GM10847 (cell line): ENCODE measurements around the gene DBNDD1.

Source experiments
- POLR2A ChIP-seq: IDR thresholded peaks from 2 replicates; pipeline ENCODE4 v1.6.1; 2011; ENCODE audit not compliant: insufficient read length; ENCODE audit errors: extremely low read depth

The DBNDD1 gene

GRCh38 chr16:90005956-90006663 is 13.1 kb downstream of the DBNDD1 start:
- no peak for TF ChIP-seq POLR2A

- no peak for TF ChIP-seq POLR2A
These were observed 14.7 kb downstream of the DBNDD1 start for GRCh38 chr16:90004577-90004976.

- TF ChIP-seq POLR2A = no peak
These were observed 16.5 kb downstream of the DBNDD1 start for GRCh38 chr16:90002759-90003158.

- no peak for TF ChIP-seq POLR2A
These were observed 17.3 kb downstream of the DBNDD1 start for GRCh38 chr16:90001761-90002503.

- no peak for TF ChIP-seq POLR2A
These were observed 18.4 kb downstream of the DBNDD1 start for GRCh38 chr16:90000733-90001427.

- TF ChIP-seq POLR2A = no peak
These were observed 19.3 kb downstream of the DBNDD1 start for GRCh38 chr16:89999831-90000574.

GRCh38 chr16:89996178-89996489 is 23.1 kb downstream of the DBNDD1 start:
- TF ChIP-seq POLR2A = no peak

GRCh38 chr16:89994389-89994720 is 24.9 kb downstream of the DBNDD1 start:
- no peak for TF ChIP-seq POLR2A

GRCh38 chr16:89993971-89994370 is 25.3 kb downstream of the DBNDD1 start:
- TF ChIP-seq POLR2A = no peak

- TF ChIP-seq POLR2A = no peak
These were observed 25.9 kb downstream of the DBNDD1 start for GRCh38 chr16:89993377-89993776.

GRCh38 chr16:89990799-89991198 is 28.5 kb downstream of the DBNDD1 start:
- no peak for TF ChIP-seq POLR2A

GRCh38 chr16:89988951-89989350 is 30.3 kb downstream of the DBNDD1 start:
- TF ChIP-seq POLR2A = no peak

GRCh38 chr16:89987169-89987568 is 32.1 kb downstream of the DBNDD1 start:
- TF ChIP-seq POLR2A = no peak

GRCh38 chr16:89986600-89986999 is 32.7 kb downstream of the DBNDD1 start:
- TF ChIP-seq POLR2A = no peak

GRCh38 chr16:89985219-89985618 is 34.0 kb downstream of the DBNDD1 start:
- TF ChIP-seq POLR2A = no peak

- no peak for TF ChIP-seq POLR2A
These were observed 35.0 kb downstream of the DBNDD1 start for GRCh38 chr16:89984216-89984615.
